Hypothalamus (tissue), 51 donors: ENCODE measurements around the gene TRIM73.
"Not testable (repeated sequence)": the region's sequence is repeated elsewhere in the genome, so short reads cannot be mapped to it uniquely, and the experiment has no call there.

Source experiments
- DNase-seq, 51 donors: peaks; one replicate each; lab custom pipeline; 2025; lab: John Stamatoyannopoulos, UW

The TRIM73 gene

GRCh38 chr7:75395329-75395728 is at the start of gene TRIM73:
TSS of gene TRIM73 (plus strand) at chr7:75395629. CDS start at chr7:75398934, 3,305 bp downstream.
- DNase-seq: not testable (repeated sequence)

- not testable (repeated sequence) for DNase-seq
Observed at GRCh38 chr7:75358671-75359541, 36.5 kb upstream of the TRIM73 start.

- not testable (repeated sequence) for DNase-seq
Observed at GRCh38 chr7:75359542-75359848, 35.9 kb upstream of the TRIM73 start.

GRCh38 chr7:75364079-75364478 is 31.4 kb upstream of the TRIM73 start:
- DNase-seq: not testable (repeated sequence)

- not testable (repeated sequence) for DNase-seq
Observed at GRCh38 chr7:75366643-75367042, 28.8 kb upstream of the TRIM73 start.

GRCh38 chr7:75367313-75367712 is 28.1 kb upstream of the TRIM73 start:
- DNase-seq: not testable (repeated sequence)

- not testable (repeated sequence) for DNase-seq
Observed at GRCh38 chr7:75374144-75374518, 21.3 kb upstream of the TRIM73 start.

GRCh38 chr7:75374519-75375317 is 20.7 kb upstream of the TRIM73 start:
- DNase-seq: not testable (repeated sequence)

- not testable (repeated sequence) for DNase-seq
Observed at GRCh38 chr7:75393194-75393593, 2.2 kb upstream of the TRIM73 start.

GRCh38 chr7:75397865-75398264 is 2.4 kb downstream of the TRIM73 start:
- not testable (repeated sequence) for DNase-seq

- not testable (repeated sequence) for DNase-seq
Observed at GRCh38 chr7:75398771-75399700, 3.6 kb downstream of the TRIM73 start.

GRCh38 chr7:75400575-75400974 is 5.1 kb downstream of the TRIM73 start:
- not testable (repeated sequence) for DNase-seq

- not testable (repeated sequence) for DNase-seq
Observed at GRCh38 chr7:75403455-75404443, 8.3 kb downstream of the TRIM73 start.

GRCh38 chr7:75404663-75405062 is 9.2 kb downstream of the TRIM73 start:
- DNase-seq: not testable (repeated sequence)

GRCh38 chr7:75409880-75410822 is 14.7 kb downstream of the TRIM73 start:
- DNase-seq: not testable (repeated sequence)

- not testable (repeated sequence) for DNase-seq
Observed at GRCh38 chr7:75410823-75411173, 15.4 kb downstream of the TRIM73 start.

GRCh38 chr7:75414204-75414603 is 18.8 kb downstream of the TRIM73 start:
- DNase-seq: not testable (repeated sequence)
